A549 (cell line): ENCODE data around the gene MAP3K13. TPM values are rescaled to one million over a fixed set of nuclear protein-coding genes. Genes with fewer than 3 reads are reported as not detected.

ENCODE experiments used
- ATAC-seq, 2 experiments: fragments of 200-7000 bp in 1 of 2; fragments of >200 bp in 1 of 2; cut with Nextera tagmentation in 1 of 2; cut with Tn5 transposase in 1 of 2; 3 replicates each; pipeline versions ENCODE4 v1.8.0 to v1.9.1; 2018 to 2020; ENCODE audit warnings: mild to moderate bottlenecking in 1 of 2, moderate library complexity in 1 of 2
- CTCF ChIA-PET: fragments of 300-600 bp; sonication (Branson Sonifier 250); formaldehyde crosslinking; extraction: SDS; loops from one replicate; lab custom pipeline; 2021; ENCODE audit warnings: antibody characterized with exemption, inconsistent platforms; lab: Yijun Ruan, JAX
- POLR2A ChIA-PET: fragments of 350-600 bp; formaldehyde crosslinking; extraction: SDS; loops from one replicate; lab custom pipeline; 2021; ENCODE audit warnings: antibody characterized with exemption, inconsistent platforms; lab: Yijun Ruan, JAX
- DNase-seq, 2 experiments: peaks; one replicate each; pipeline versions ENCODE4 v3.0.0 to v3.0.0-alpha.2; 2011 to 2016; ENCODE audit warnings: low read depth in 1 of 2, low spot score in 1 of 2
- FAIRE-seq: peaks from 2 replicates; lab custom pipeline; 2011; peaks lifted over from hg19 to GRCh38; lab: Jason Lieb, UNC
- H3K27ac ChIP-seq, 2 experiments: fragments of >200 bp; sonication (Bioruptor Twin); formaldehyde crosslinking; 3 replicates each; pipeline ENCODE4 v1.5.1; 2016 to 2017
- H3K4me1 ChIP-seq: fragments of >200 bp; sonication (Bioruptor Twin); formaldehyde crosslinking; 3 replicates; pipeline ENCODE4 v1.6.1; 2016
- H3K4me2 ChIP-seq: fragments of >200 bp; sonication (Bioruptor Twin); formaldehyde crosslinking; 3 replicates; pipeline ENCODE4 v1.6.1; 2016
- H3K4me3 ChIP-seq: fragments of >200 bp; sonication (Bioruptor Twin); formaldehyde crosslinking; 3 replicates; pipeline ENCODE4 v1.5.1; 2016
- H3K9me3 ChIP-seq: fragments of >200 bp; sonication (Bioruptor Twin); formaldehyde crosslinking; 3 replicates; pipeline ENCODE4 v1.6.1; 2016
- CBX2 ChIP-seq: fragments of 200-600 bp; sonication (generic); IDR thresholded peaks from 2 replicates; pipeline ENCODE4 v1.6.1; 2016; ENCODE audit warnings: low read depth, mild to moderate bottlenecking, borderline replicate concordance
- CEBPB ChIP-seq, 2 experiments: fragments of >200 bp in 1 of 2; sonication (Bioruptor Twin) in 1 of 2; formaldehyde crosslinking in 1 of 2; IDR thresholded peaks; 2 replicates each; pipeline ENCODE4 v1.6.1; 2012 to 2016
- CHD2 ChIP-seq: fragments of 150-350 bp; IDR thresholded peaks from 2 replicates; pipeline ENCODE4 v1.6.1; 2014; ENCODE audit warnings: low read length; ENCODE audit not compliant: partially characterized antibody
- CHD4 ChIP-seq: fragments of 200-600 bp; sonication (generic); IDR thresholded peaks from 2 replicates; pipeline ENCODE4 v1.6.1; 2016; ENCODE audit warnings: antibody characterized with exemption, mild to moderate bottlenecking, borderline replicate concordance
- EP300 ChIP-seq, 2 experiments: fragments of >200 bp; sonication (Bioruptor Twin); formaldehyde crosslinking; IDR thresholded peaks; 2 replicates in 1 of 2; 3 replicates in 1 of 2; pipeline ENCODE4 v1.6.1; 2016 to 2017
- FOXS1 ChIP-seq: fragments of 250-450 bp; sonication (Bioruptor Pico); IDR thresholded peaks from 2 replicates; pipeline ENCODE4 v1.5.0; 2020; ENCODE audit warnings: mild to moderate bottlenecking, moderate library complexity
- HDAC2 ChIP-seq: fragments of 200-600 bp; sonication (generic); IDR thresholded peaks from 2 replicates; pipeline ENCODE4 v1.6.1; 2016
- HOXA7 ChIP-seq: fragments of 250-450 bp; sonication (Bioruptor Pico); IDR thresholded peaks from 2 replicates; pipeline ENCODE4 v1.5.0; 2020; ENCODE audit warnings: mild to moderate bottlenecking, moderate library complexity
- HOXB13 ChIP-seq: fragments of 250-450 bp; sonication (Bioruptor Pico); IDR thresholded peaks from 2 replicates; pipeline ENCODE4 v1.5.0; 2020; ENCODE audit warnings: low read depth, mild to moderate bottlenecking, moderate library complexity
- HOXB5 ChIP-seq: fragments of 250-450 bp; sonication (Bioruptor Pico); IDR thresholded peaks from 2 replicates; pipeline ENCODE4 v1.5.0; 2020; ENCODE audit warnings: mild to moderate bottlenecking, moderate library complexity
- KDM1A ChIP-seq: fragments of 200-600 bp; sonication (generic); IDR thresholded peaks from 2 replicates; pipeline ENCODE4 v1.6.1; 2016; ENCODE audit warnings: low read depth, mild to moderate bottlenecking
- MAFK ChIP-seq: fragments of 450-650 bp; IDR thresholded peaks from 2 replicates; pipeline ENCODE4 v1.6.1; 2014; ENCODE audit not compliant: partially characterized antibody
- NPAS2 ChIP-seq: fragments of 250-450 bp; sonication (Bioruptor Pico); IDR thresholded peaks from 2 replicates; pipeline ENCODE4 v1.8.0; 2022; ENCODE audit warnings: mild to moderate bottlenecking, moderate library complexity, borderline replicate concordance
- NR3C1 ChIP-seq: fragments of >200 bp; sonication (Bioruptor Twin); formaldehyde crosslinking; IDR thresholded peaks from 3 replicates; pipeline ENCODE4 v1.6.1; 2017
- RAD21 ChIP-seq, 2 experiments: fragments of >200 bp in 1 of 2; sonication (Bioruptor Twin) in 1 of 2; formaldehyde crosslinking in 1 of 2; IDR thresholded peaks in 1 of 2; conservative IDR thresholded peaks in 1 of 2; 2 replicates in 1 of 2; 3 replicates in 1 of 2; pipeline ENCODE4 v1.6.1; 2012 to 2018; ENCODE audit warnings: inconsistent platforms in 1 of 2
- TFCP2L1 ChIP-seq: fragments of 250-450 bp; sonication (Bioruptor Pico); IDR thresholded peaks from 2 replicates; pipeline ENCODE4 v1.5.0; 2021; ENCODE audit warnings: mild to moderate bottlenecking
- ZC3H11A ChIP-seq: fragments of 450-650 bp; IDR thresholded peaks from 2 replicates; pipeline ENCODE4 v1.6.1; 2014; ENCODE audit warnings: antibody characterized with exemption, mild to moderate bottlenecking
- ZFP36 ChIP-seq: fragments of 450-650 bp; IDR thresholded peaks from 2 replicates; pipeline ENCODE4 v1.6.1; 2014; ENCODE audit warnings: borderline replicate concordance; ENCODE audit not compliant: partially characterized antibody
- WGBS: methylation state at CpG from one replicate; pipeline ENCODE4 v1.1.6; 2017; ENCODE audit errors: missing lambda C conversion rate; 5-methylcytosine and 5-hydroxymethylcytosine counted together
- polyA plus RNA-seq, 4 experiments: library from polyadenylated mRNA; depleted of rRNA in 3 of 4; stranded (reverse); fragments of >200 nt; fragmentation: RNase III in 1 of 4; extraction: RNeasy Plus Mini Kit Qiagen cat#74134 plus additional on column Dnase treatment in 1 of 4; gene quantifications; 2 replicates in 3 of 4; 3 replicates in 1 of 4; pipeline ENCODE4 v1.2.3, GENCODE V29; 2011 to 2017
- TF ChIP-seq, protein P1 (sequence below): fragments of 150-350 bp; IDR thresholded peaks from 2 replicates; pipeline ENCODE4 v1.6.1; 2014; ENCODE audit warnings: low read depth, mild to moderate bottlenecking, low read length
- TF ChIP-seq, protein P2 (sequence below): fragments of 250-450 bp; sonication (Bioruptor Pico); IDR thresholded peaks from 2 replicates; pipeline ENCODE4 v1.5.0; 2020; ENCODE audit warnings: low read depth, mild to moderate bottlenecking, moderate library complexity
- TF ChIP-seq, protein P3 (sequence below): IDR thresholded peaks from 2 replicates; pipeline ENCODE4 v1.6.1; 2012
- TF ChIP-seq, protein P4 (sequence below): fragments of 450-650 bp; IDR thresholded peaks from 2 replicates; pipeline ENCODE4 v1.6.1; 2014; ENCODE audit warnings: antibody characterized with exemption
- TF ChIP-seq, protein P5 (sequence below): fragments of 250-450 bp; sonication (Bioruptor Pico); IDR thresholded peaks from 2 replicates; pipeline ENCODE4 v1.5.0; 2021; ENCODE audit warnings: mild to moderate bottlenecking, moderate library complexity, borderline replicate concordance

Gene MAP3K13
- polyA plus RNA-seq, 2 of the 4 experiments (the other 2 are of a cell fraction): 15.8 to 23.2 TPM

DNA sequence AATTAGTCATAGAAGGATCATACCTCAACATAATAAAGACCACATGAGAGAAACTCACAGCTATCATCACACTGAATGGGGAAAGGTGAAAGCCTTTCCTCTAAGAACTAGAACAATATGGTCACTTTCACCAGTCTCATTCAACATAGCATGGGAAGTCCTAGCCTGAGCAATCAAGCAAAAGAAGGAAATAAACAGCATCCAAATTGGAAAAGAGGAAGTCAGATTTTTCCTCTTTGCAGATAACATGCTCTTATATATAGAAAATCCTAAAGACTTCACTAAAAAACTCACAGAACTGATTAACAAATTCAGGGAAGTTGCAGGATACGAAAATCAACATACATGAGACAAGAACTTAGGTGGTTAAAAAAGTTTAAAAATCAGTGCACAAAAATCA, 24.7 kb downstream of the MAP3K13 start:
- H3K4me2 ChIP-seq: no peak overlapping the region
- CTCF ChIA-PET: no interaction called here
- no peak for TF ChIP-seq FOXS1 (CRISPR knock-in tag)
- TF ChIP-seq NPAS2 (CRISPR knock-in tag): no peak
- TF ChIP-seq TFCP2L1 (CRISPR knock-in tag): no peak
- TF ChIP-seq HOXA7: no peak
- no peak for TF ChIP-seq CEBPB (IDR thresholded peaks at IDR 0.05)
- DNase-seq: no peak
- FAIRE-seq: no peak
- no peak overlapping the region for H3K4me3 ChIP-seq
- H3K27ac ChIP-seq: no peak overlapping the region
- WGBS: 81% methylated on average over 1 of the region's 1 CpG
- no peaks in the 10 kb centered on the region for H3K4me1 ChIP-seq
- ATAC-seq: no peak
- no peaks in the 10 kb centered on the region for H3K9me3 ChIP-seq
- POLR2A ChIA-PET: no interaction called here

DNA sequence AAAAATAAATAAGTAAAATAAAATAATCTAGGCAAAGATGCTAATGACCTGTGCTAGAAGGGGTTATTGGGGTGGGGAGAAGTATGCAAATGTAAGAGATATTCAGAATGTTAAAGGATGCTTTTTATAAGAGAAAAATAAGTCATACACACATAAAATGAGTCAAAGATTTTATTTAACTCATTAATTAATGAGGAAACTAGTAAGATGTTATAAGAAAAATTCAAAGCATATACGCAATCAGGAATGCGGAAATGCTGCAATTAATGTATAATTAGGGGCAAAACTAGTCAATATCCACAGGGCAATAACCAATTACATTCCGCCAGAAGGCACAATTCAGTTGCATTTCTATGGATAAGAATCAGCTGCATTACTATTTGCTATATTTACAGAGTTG, 30.1 kb downstream of the MAP3K13 start:
- no peak overlapping the region for H3K4me2 ChIP-seq
- ATAC-seq (no peak), DNase-seq (no peak), FAIRE-seq (no peak)
- no peak for TF ChIP-seq NR3C1
- TF ChIP-seq, protein P1, sequence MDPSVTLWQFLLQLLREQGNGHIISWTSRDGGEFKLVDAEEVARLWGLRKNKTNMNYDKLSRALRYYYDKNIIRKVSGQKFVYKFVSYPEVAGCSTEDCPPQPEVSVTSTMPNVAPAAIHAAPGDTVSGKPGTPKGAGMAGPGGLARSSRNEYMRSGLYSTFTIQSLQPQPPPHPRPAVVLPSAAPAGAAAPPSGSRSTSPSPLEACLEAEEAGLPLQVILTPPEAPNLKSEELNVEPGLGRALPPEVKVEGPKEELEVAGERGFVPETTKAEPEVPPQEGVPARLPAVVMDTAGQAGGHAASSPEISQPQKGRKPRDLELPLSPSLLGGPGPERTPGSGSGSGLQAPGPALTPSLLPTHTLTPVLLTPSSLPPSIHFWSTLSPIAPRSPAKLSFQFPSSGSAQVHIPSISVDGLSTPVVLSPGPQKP: no peak
- H3K27ac ChIP-seq: no peak overlapping the region
- 92% methylated on average over 3 of the region's 3 CpGs for WGBS
- no peaks in the 10 kb centered on the region for H3K9me3 ChIP-seq
- H3K4me1 ChIP-seq: no peaks in the 10 kb centered on the region
- CTCF ChIA-PET: no interaction called here
- H3K4me3 ChIP-seq: no peak overlapping the region
- POLR2A ChIA-PET: interaction anchor here (0.7 kb wide), 1 partner anchor 206 kb away, joined by 3 read pairs; no protein-coding TSS in a partner anchor

DNA sequence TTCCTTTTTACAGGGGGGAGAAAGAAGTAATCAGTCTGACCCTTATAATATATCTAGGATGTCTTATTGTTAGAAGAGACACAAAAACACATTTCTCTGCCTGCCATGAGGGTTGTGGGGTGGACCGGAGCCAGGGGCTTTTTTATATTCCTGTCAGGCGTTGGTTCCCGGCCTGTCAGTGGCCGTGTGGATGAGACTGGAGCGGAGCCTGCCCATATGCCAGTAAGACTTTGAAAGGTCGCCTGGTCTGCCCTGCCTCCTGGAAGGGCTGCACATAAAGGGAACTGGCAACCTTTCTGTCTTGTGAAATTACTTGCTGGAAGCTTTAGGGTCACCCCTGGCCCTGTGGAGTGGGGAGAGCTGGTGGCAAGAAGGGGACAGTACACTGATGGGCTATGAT, 34.7 kb downstream of the MAP3K13 start:
- no peak for ATAC-seq

More for the DNA sequence above, 34.7 kb downstream of the MAP3K13 start:
- CTCF ChIA-PET: no interaction called here
- Histone ChIP-seq H3K27ac (no peak overlapping the region), H3K4me3 (no peak overlapping the region), H3K4me2 (no peak overlapping the region), H3K9me3 (no peaks in the 10 kb centered on the region), H3K4me1 (no peaks in the 10 kb centered on the region)
- DNase-seq: no peak
- 86% methylated on average over 4 of the region's 6 CpGs for WGBS
- TF ChIP-seq HOXB5 (no peak), TFCP2L1 (CRISPR knock-in tag) (no peak), CHD4 (no peak), HOXA7 (no peak), ZC3H11A (no peak), HOXB13 (CRISPR knock-in tag) (no peak), ZFP36 (no peak), CBX2 (no peak), EP300 (IDR thresholded peaks at IDR 0.05) (no peak), HDAC2 (no peak), RAD21 (conservative IDR thresholded peaks at IDR 0.05 in 1 of 2, IDR thresholded peaks at IDR 0.05 in 1 of 2) (no peak), MAFK (no peak), CHD2 (no peak), KDM1A (no peak)
- TF ChIP-seq, protein P2, sequence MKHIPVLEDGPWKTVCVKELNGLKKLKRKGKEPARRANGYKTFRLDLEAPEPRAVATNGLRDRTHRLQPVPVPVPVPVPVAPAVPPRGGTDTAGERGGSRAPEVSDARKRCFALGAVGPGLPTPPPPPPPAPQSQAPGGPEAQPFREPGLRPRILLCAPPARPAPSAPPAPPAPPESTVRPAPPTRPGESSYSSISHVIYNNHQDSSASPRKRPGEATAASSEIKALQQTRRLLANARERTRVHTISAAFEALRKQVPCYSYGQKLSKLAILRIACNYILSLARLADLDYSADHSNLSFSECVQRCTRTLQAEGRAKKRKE: no peak
- TF ChIP-seq, protein P3, sequence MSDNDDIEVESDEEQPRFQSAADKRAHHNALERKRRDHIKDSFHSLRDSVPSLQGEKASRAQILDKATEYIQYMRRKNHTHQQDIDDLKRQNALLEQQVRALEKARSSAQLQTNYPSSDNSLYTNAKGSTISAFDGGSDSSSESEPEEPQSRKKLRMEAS: no peak
- TF ChIP-seq, protein P4, sequence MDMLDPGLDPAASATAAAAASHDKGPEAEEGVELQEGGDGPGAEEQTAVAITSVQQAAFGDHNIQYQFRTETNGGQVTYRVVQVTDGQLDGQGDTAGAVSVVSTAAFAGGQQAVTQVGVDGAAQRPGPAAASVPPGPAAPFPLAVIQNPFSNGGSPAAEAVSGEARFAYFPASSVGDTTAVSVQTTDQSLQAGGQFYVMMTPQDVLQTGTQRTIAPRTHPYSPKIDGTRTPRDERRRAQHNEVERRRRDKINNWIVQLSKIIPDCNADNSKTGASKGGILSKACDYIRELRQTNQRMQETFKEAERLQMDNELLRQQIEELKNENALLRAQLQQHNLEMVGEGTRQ: no peak
- TF ChIP-seq, protein P5, sequence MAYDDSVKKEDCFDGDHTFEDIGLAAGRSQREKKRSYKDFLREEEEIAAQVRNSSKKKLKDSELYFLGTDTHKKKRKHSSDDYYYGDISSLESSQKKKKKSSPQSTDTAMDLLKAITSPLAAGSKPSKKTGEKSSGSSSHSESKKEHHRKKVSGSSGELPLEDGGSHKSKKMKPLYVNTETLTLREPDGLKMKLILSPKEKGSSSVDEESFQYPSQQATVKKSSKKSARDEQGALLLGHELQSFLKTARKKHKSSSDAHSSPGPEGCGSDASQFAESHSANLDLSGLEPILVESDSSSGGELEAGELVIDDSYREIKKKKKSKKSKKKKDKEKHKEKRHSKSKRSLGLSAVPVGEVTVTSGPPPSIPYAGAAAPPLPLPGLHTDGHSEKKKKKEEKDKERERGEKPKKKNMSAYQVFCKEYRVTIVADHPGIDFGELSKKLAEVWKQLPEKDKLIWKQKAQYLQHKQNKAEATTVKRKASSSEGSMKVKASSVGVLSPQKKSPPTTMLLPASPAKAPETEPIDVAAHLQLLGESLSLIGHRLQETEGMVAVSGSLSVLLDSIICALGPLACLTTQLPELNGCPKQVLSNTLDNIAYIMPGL: no peak
- POLR2A ChIA-PET: no interaction called here
- FAIRE-seq: no peak
